ENCODE data around the gene PYGM. TPM values are rescaled to one million over a fixed set of nuclear protein-coding genes. Genes with fewer than 3 reads are reported as not detected.

Gene PYGM
- total and polyA plus RNA-seq, 2 of the 13 experiments (the other 11 are each of a cell fraction or from before 2014, with no cell fraction given), result 0.11 to 0.12 TPM

- no peak for TF ChIP-seq ZNF407 (CRISPR knock-in tag; IDR thresholded peaks at IDR 0.05; ENCODE audit: not compliant biosample characterization)
- TF ChIP-seq GMEB1 (CRISPR knock-in tag; IDR thresholded peaks at IDR 0.05; ENCODE audit: borderline replicate concordance), result 0 out of 2 replicates have a peak, but pooled peaks have one; percentile 22
- TF ChIP-seq ZNF619 (CRISPR knock-in tag; IDR thresholded peaks at IDR 0.05), result no peak
- no peak for TF ChIP-seq NRL (CRISPR knock-in tag; IDR thresholded peaks at IDR 0.05; ENCODE audit: borderline replicate concordance)
- TF ChIP-seq PREB (CRISPR knock-in tag; IDR thresholded peaks at IDR 0.05), result no peak
- no peak for TF ChIP-seq PLSCR1 (CRISPR knock-in tag; IDR thresholded peaks at IDR 0.05; ENCODE audit: borderline replicate concordance)
- TF ChIP-seq TRAFD1 (CRISPR knock-in tag; IDR thresholded peaks at IDR 0.05; ENCODE audit: borderline replicate concordance), result no peak
- no peak; the same call in 2 of the 3 replicates for TF ChIP-seq MXI1 (IDR thresholded peaks at IDR 0.05; ENCODE audit: borderline replicate concordance, low read depth, low read length)
- no peak for TF ChIP-seq TFDP1 (CRISPR knock-in tag; IDR thresholded peaks at IDR 0.05; ENCODE audit: borderline replicate concordance)
- TF ChIP-seq ISL2 (CRISPR knock-in tag; IDR thresholded peaks at IDR 0.05), result 0 out of 2 replicates have a peak, but pooled peaks have one; percentile 24
- no peak for TF ChIP-seq PRPF4 (IDR thresholded peaks at IDR 0.05; ENCODE audit: low read depth, low read length, poor library complexity, severe bottlenecking)
- no peak for TF ChIP-seq MTA3 (CRISPR knock-in tag; IDR thresholded peaks at IDR 0.05)
These were observed 43.5 kb upstream of the PYGM start, which contains the start of gene MAP4K2 (continued) for GRCh38 chr11:64803158-64803845.

Data from HepG2 (cell line).